BJ (cell line): ENCODE measurements around the gene MCM8. TPM values are rescaled to one million over a fixed set of nuclear protein-coding genes. Genes with fewer than 3 reads are reported as not detected.

Source experiments
- CTCF ChIA-PET: fragments of 350-600 bp; formaldehyde crosslinking; extraction: SDS; loops from one replicate; lab custom pipeline; 2021; ENCODE audit warnings: antibody characterized with exemption, inconsistent platforms; lab: Yijun Ruan, JAX
- POLR2A ChIA-PET: fragments of 300-600 bp; sonication (Branson Sonifier 250); formaldehyde crosslinking; extraction: SDS; loops from one replicate; lab custom pipeline; 2021; ENCODE audit warnings: antibody characterized with exemption; lab: Charles Lee
- DNase-seq: peaks from one replicate; pipeline ENCODE4 v3.0.0-alpha.2; 2011; ENCODE audit warnings: low read depth
- H3K27me3 ChIP-seq: 2 replicates; pipeline ENCODE4 v1.6.0; 2011; ENCODE audit warnings: low read length; ENCODE audit not compliant: control insufficient read depth, insufficient read depth
- H3K36me3 ChIP-seq: 2 replicates; pipeline ENCODE4 v1.5.1; 2011; ENCODE audit warnings: low read length; ENCODE audit not compliant: control insufficient read depth, insufficient read depth
- H3K4me3 ChIP-seq: 2 replicates; pipeline ENCODE4 v1.5.1; 2011; ENCODE audit warnings: low read depth, mild to moderate bottlenecking, control low read depth, low read length
- polyA plus RNA-seq: library from polyadenylated mRNA; depleted of rRNA; stranded (reverse); fragments of >200 nt; gene quantifications from 2 replicates; pipeline ENCODE4 v1.2.3, GENCODE V29; 2011
- TF ChIP-seq, protein P1 (sequence below): IDR thresholded peaks from 2 replicates; pipeline ENCODE4 v1.5.1; 2011; ENCODE audit warnings: low read depth, mild to moderate bottlenecking, control low read depth, inconsistent platforms, low read length, moderate library complexity; ENCODE audit not compliant: insufficient read depth

Gene MCM8
- polyA plus RNA-seq, 1 experiment, result 2.7 TPM

DNA sequence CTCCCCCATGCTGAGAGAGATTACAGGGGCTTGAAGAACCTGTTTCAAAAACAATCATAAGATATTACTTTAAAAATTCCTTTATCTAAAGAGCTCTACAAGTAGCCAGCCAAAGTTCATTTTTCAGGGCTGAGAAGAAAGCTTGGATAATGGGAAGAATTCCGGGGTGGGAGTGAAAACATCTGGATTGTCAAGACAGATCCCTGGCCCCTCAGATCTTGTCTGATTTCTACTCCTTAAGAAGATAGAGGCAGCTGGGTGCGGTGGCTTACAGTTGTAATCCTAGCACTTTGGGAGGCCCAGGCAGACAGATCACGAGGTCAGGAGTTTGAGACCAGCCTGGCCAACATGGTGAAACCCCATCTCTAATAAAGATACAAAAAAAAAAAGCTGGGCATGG, 24.9 kb upstream of the MCM8 start:
- H3K27me3 ChIP-seq, result peaks cover 2% of the 10 kb centered on the region
- DNase-seq, result no peak
- CTCF ChIA-PET, result no interaction called here
- POLR2A ChIA-PET, result no interaction called here
- TF ChIP-seq, protein P1, sequence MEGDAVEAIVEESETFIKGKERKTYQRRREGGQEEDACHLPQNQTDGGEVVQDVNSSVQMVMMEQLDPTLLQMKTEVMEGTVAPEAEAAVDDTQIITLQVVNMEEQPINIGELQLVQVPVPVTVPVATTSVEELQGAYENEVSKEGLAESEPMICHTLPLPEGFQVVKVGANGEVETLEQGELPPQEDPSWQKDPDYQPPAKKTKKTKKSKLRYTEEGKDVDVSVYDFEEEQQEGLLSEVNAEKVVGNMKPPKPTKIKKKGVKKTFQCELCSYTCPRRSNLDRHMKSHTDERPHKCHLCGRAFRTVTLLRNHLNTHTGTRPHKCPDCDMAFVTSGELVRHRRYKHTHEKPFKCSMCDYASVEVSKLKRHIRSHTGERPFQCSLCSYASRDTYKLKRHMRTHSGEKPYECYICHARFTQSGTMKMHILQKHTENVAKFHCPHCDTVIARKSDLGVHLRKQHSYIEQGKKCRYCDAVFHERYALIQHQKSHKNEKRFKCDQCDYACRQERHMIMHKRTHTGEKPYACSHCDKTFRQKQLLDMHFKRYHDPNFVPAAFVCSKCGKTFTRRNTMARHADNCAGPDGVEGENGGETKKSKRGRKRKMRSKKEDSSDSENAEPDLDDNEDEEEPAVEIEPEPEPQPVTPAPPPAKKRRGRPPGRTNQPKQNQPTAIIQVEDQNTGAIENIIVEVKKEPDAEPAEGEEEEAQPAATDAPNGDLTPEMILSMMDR, result no peak
- no peak overlapping the region for H3K4me3 ChIP-seq
- no peaks in the 10 kb centered on the region for H3K36me3 ChIP-seq

DNA sequence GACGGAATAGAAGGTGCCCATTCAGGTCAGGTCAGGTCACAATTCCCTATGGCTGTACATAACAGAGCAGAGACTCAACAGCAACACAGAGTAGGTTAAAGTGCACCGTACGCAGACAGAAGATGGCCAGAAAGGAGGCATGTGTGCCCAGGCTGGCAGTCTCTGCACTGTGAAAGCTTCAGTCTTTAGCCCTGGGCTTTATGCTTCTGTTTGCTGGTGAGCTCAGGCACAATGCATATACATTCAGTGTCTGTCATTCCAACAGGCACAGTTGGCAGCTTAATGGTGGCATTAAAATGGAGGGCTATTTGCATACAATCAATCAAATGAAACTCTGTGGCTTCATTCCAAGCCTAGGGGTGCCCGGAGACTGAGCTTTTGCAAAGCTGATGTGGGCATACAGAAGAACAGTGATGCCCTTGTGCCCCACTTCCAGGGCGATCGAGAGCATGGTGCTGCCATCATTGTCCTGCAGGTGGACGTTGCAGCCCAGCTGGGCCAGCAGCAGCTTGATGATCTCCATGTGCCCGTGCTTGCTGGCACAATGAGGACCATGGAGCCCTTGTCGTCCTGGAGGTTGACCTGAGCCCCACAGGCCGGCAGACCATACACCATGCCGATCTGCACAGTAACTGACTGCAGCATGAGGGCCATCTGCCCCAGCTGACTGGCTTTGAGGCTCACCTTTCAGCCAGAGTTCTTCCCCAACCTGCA, 22.5 kb upstream of the MCM8 start:
- TF ChIP-seq, protein P1, result no peak
- Histone ChIP-seq H3K27me3 (peaks cover 2% of the 10 kb centered on the region), H3K36me3 (no peaks in the 10 kb centered on the region), H3K4me3 (no peak overlapping the region)
- CTCF ChIA-PET, result no interaction called here
- DNase-seq, result no peak
- POLR2A ChIA-PET, result no interaction called here

DNA sequence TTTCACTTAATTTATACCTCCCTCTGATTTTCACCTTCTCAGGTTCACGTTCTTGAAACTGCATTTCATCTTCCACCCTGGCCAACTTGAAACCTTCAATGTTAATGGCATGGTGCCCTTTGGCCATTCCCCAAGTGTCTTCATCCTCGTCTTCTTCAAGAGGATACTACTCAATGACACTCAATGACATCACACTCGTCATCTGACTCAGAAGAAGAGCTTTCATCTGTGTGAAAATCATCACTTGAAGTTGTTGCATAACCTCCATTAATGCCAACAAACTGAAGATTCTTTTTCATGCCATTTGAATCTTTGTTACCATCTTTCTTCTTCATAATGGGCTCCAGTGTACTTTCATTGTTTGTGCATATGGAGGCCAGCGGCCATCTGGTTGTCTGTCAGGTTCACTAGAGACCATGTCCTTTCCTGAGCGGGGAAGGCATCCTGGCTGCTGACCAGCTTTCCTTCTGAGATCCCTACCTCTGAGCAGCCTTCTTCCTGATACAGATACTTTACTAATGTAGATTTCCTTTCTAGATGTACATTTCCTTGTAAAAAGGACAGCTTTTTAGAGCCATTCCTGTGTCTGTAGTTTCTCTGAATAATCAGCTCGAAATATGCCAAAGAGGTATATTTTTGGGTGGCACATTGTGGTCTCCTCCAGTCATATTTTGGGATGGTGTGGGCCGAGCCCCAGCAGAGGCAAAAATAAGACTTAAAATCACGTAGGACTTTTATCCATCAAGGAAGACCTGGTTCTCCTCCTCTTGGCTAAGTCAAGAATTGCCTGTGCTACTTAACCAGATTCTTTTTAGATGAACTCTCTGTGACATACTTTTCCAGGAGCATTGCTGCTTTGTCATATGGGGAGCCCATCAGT, 21.4 kb upstream of the MCM8 start:
- TF ChIP-seq, protein P1, result no peak
- CTCF ChIA-PET, result interaction anchor here (0.6 kb wide), 1 partner anchor 19 kb away, joined by 4 read pairs; no protein-coding TSS in a partner anchor

DNA sequence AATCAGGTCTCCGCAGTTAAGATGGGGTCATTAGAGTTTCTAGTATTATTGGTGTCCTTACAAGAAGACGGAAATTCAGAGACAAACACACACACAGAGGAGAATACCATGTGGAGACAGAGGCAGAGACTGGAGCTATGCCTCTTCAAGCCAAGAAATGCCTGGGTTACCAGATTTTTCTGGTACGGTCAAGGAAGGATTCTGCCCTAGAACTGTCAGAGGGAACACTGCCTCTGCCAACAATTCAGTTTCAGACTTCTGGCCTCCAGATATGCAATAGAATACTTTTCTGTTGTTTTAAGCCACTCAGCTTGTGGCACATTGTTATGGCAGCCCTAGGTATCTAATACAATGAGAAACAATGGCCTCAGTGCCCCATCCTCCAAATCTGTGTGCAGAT, 19.0 kb upstream of the MCM8 start:
- DNase-seq, result no peak

More for the DNA sequence above, 21.4 kb upstream of the MCM8 start:
- POLR2A ChIA-PET, result no interaction called here
- H3K4me3 ChIP-seq, result no peak overlapping the region
- H3K36me3 ChIP-seq, result no peaks in the 10 kb centered on the region
- no peak for DNase-seq
- H3K27me3 ChIP-seq, result peaks cover 2% of the 10 kb centered on the region

More for the DNA sequence above, 19.0 kb upstream of the MCM8 start:
- H3K36me3 ChIP-seq, result no peaks in the 10 kb centered on the region
- POLR2A ChIA-PET, result no interaction called here
- TF ChIP-seq, protein P1, result no peak
- CTCF ChIA-PET, result no interaction called here
- no peak overlapping the region for H3K4me3 ChIP-seq
- peaks cover 2% of the 10 kb centered on the region; the same call in 1 of the 2 replicates for H3K27me3 ChIP-seq
